ENCODE results near the gene VRK1. TPM values are rescaled to one million over a fixed set of nuclear protein-coding genes. Genes with fewer than 3 reads are reported as not detected.

Gene VRK1
- total RNA-seq, 1 experiment from 2014 or later, result 124 TPM

DNA sequence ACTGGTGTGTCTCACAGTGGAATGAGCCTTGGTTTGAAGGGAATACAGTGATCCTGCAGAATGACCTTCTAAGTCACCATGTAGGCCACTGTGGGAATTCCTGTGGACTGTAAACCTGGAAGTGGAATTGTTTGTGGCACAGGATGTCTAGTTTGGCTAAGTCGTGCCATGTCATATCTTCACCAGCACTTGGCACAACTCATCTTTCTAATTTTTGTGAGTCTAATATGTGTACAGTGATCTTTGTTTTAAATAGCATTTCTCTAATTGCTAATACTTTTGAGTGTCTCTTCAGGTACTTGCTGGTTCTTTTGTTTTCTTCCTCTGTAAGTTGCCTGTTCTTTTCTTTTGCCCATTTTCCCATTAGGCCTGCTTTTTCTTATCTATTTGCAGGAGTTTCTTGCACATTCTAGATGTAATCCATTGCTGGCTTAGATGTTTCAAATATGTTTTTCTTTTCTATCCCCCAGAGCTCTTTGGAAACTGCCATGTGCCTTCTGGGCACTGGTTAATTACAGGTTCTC lies 112.7 kb downstream of the VRK1 start:
- intact Hi-C loops (cut with micrococcal nuclease; ENCODE audit: unreplicated experiment), result no loop called here
- H3K4me1 ChIP-seq (ENCODE audit: insufficient read depth, low read length, poor library complexity, severe bottlenecking), result no peaks in the 10 kb centered on the region
- CTCF ChIA-PET, result no interaction called here
- BruUV-seq (replicated peaks), result no TSS peak
- no peak for DNase-seq (ENCODE audit: low spot score)
- POLR2A ChIA-PET (ENCODE audit: low non-redundant PET), result no interaction called here
- H3K36me3 ChIP-seq (ENCODE audit: insufficient read depth, low read length, poor library complexity, severe bottlenecking), result no peaks in the 10 kb centered on the region
- TF ChIP-seq, protein P1, sequence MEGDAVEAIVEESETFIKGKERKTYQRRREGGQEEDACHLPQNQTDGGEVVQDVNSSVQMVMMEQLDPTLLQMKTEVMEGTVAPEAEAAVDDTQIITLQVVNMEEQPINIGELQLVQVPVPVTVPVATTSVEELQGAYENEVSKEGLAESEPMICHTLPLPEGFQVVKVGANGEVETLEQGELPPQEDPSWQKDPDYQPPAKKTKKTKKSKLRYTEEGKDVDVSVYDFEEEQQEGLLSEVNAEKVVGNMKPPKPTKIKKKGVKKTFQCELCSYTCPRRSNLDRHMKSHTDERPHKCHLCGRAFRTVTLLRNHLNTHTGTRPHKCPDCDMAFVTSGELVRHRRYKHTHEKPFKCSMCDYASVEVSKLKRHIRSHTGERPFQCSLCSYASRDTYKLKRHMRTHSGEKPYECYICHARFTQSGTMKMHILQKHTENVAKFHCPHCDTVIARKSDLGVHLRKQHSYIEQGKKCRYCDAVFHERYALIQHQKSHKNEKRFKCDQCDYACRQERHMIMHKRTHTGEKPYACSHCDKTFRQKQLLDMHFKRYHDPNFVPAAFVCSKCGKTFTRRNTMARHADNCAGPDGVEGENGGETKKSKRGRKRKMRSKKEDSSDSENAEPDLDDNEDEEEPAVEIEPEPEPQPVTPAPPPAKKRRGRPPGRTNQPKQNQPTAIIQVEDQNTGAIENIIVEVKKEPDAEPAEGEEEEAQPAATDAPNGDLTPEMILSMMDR (conservative IDR thresholded peaks at IDR 0.05; ENCODE audit: low read depth, low read length), result no peak
- TF ChIP-seq EZH2 (IDR thresholded peaks at IDR 0.05; ENCODE audit: borderline replicate concordance, low read depth, low read length, poor library complexity, severe bottlenecking), result no peak
- H3K4me3 ChIP-seq (ENCODE audit: low read depth, low read length, poor library complexity, severe bottlenecking), result no peak overlapping the region
- no peaks in the 10 kb centered on the region for H3K27me3 ChIP-seq (replicated peaks; ENCODE audit: insufficient read depth, low read depth, low read length, poor library complexity)
- peaks cover 8% of the 10 kb centered on the region for H3K9me3 ChIP-seq (ENCODE audit: low read depth, low read length, poor library complexity, severe bottlenecking)
- no peak overlapping the region for H3K27ac ChIP-seq (ENCODE audit: low read depth, low read length, poor library complexity, severe bottlenecking)

- BruUV-seq (replicated peaks), result no TSS peak
- no peaks in the 10 kb centered on the region for H3K4me1 ChIP-seq (ENCODE audit: insufficient read depth, low read length, poor library complexity, severe bottlenecking)
- DNase-seq (ENCODE audit: low spot score), result no peak
- H3K27me3 ChIP-seq (replicated peaks; ENCODE audit: insufficient read depth, low read depth, low read length, poor library complexity), result no peaks in the 10 kb centered on the region
- CTCF ChIA-PET, result no interaction called here
- H3K9me3 ChIP-seq (ENCODE audit: low read depth, low read length, poor library complexity, severe bottlenecking), result peaks cover 8% of the 10 kb centered on the region
- intact Hi-C loops (cut with micrococcal nuclease; ENCODE audit: unreplicated experiment), result no loop called here
- POLR2A ChIA-PET (ENCODE audit: low non-redundant PET), result no interaction called here
- H3K27ac ChIP-seq (ENCODE audit: low read depth, low read length, poor library complexity, severe bottlenecking), result no peak overlapping the region
- H3K36me3 ChIP-seq (ENCODE audit: insufficient read depth, low read length, poor library complexity, severe bottlenecking), result no peaks in the 10 kb centered on the region
- no peak overlapping the region for H3K4me3 ChIP-seq (ENCODE audit: low read depth, low read length, poor library complexity, severe bottlenecking)
- TF ChIP-seq, protein P1 (conservative IDR thresholded peaks at IDR 0.05; ENCODE audit: low read depth, low read length), result no peak
- TF ChIP-seq EZH2 (IDR thresholded peaks at IDR 0.05; ENCODE audit: borderline replicate concordance, low read depth, low read length, poor library complexity, severe bottlenecking), result no peak
Measured at GRCh38 chr14:96911499-96912149, 114.4 kb downstream of the VRK1 start.

- POLR2A ChIA-PET (ENCODE audit: low non-redundant PET), result no interaction called here
- CTCF ChIA-PET, result no interaction called here
- no peak for DNase-seq (ENCODE audit: low spot score)
- peaks cover 8% of the 10 kb centered on the region for H3K4me1 ChIP-seq (ENCODE audit: insufficient read depth, low read length, poor library complexity, severe bottlenecking)
- no peak overlapping the region for H3K4me3 ChIP-seq (ENCODE audit: low read depth, low read length, poor library complexity, severe bottlenecking)
- H3K9me3 ChIP-seq (ENCODE audit: low read depth, low read length, poor library complexity, severe bottlenecking), result peaks cover 7% of the 10 kb centered on the region
- no peaks in the 10 kb centered on the region for H3K27me3 ChIP-seq (replicated peaks; ENCODE audit: insufficient read depth, low read depth, low read length, poor library complexity)
- no peak for TF ChIP-seq EZH2 (IDR thresholded peaks at IDR 0.05; ENCODE audit: borderline replicate concordance, low read depth, low read length, poor library complexity, severe bottlenecking)
- TF ChIP-seq, protein P1 (conservative IDR thresholded peaks at IDR 0.05; ENCODE audit: low read depth, low read length), result no peak
- H3K36me3 ChIP-seq (ENCODE audit: insufficient read depth, low read length, poor library complexity, severe bottlenecking), result no peaks in the 10 kb centered on the region
- no TSS peak for BruUV-seq (replicated peaks)
- intact Hi-C loops (cut with micrococcal nuclease; ENCODE audit: unreplicated experiment), result no loop called here
- H3K27ac ChIP-seq (ENCODE audit: low read depth, low read length, poor library complexity, severe bottlenecking), result no peak overlapping the region
Measured at GRCh38 chr14:96914571-96915128, 117.5 kb downstream of the VRK1 start.

All from A673 (cell line).